Pancreas (tissue), 10 donors: ENCODE measurements around the gene SPOCK1. TPM values are rescaled to one million over a fixed set of nuclear protein-coding genes. Genes with fewer than 3 reads are reported as not detected.

Experiments
- ATAC-seq, 4 donors: fragments of 200-7000 bp; cut with Tn5 transposase; one replicate each; pipeline versions ENCODE4 v1.8.0 to v1.9.1; 2020; ENCODE audit warnings: mild to moderate bottlenecking in 4 of 4, moderate library complexity in 4 of 4
- DNase-seq, 6 donors: peaks; one replicate each; pipeline ENCODE4 v3.0.0-alpha.2; 2020
- FAIRE-seq: peaks from 2 replicates; lab custom pipeline; 2012; peaks lifted over from hg19 to GRCh38; lab: Jason Lieb, UNC
- H3K27ac ChIP-seq, 4 donors: fragments of 200-600 bp; sonication (generic); 1 replicate in 3 of 4; 2 replicates in 1 of 4; pipeline versions ENCODE4 v1.5.0 to v1.8.0; 2020
- H3K27me3 ChIP-seq, 4 donors: fragments of 200-600 bp; one replicate each; pipeline ENCODE4 v1.8.0; 2021
- H3K36me3 ChIP-seq, 3 donors: fragments of 200-600 bp; sonication (generic) in 1 of 3; one replicate each; pipeline versions ENCODE4 v1.5.0 to v1.8.0; 2020 to 2021
- H3K4me1 ChIP-seq, 3 donors: fragments of 200-600 bp; one replicate each; pipeline ENCODE4 v1.8.0; 2021
- H3K4me3 ChIP-seq, 4 donors: fragments of 200-600 bp; sonication (generic) in 2 of 4; one replicate each; pipeline versions ENCODE4 v1.5.0 to v1.8.0; 2020 to 2021
- H3K9me3 ChIP-seq, 4 donors: fragments of 200-600 bp; one replicate each; pipeline ENCODE4 v1.8.0; 2021
- WGBS, 2 donors: extraction: QIAGEN DNeasy Blood & Tissue Kit; methylation state at CpG; one replicate each; pipeline ENCODE4 v1.1.7; 2013; 5-methylcytosine and 5-hydroxymethylcytosine counted together
- intact Hi-C, 3 donors: fragments of 100-400 bp; cut with DNase I; formaldehyde crosslinking; loops; one replicate each; pipeline versions ENCODE4 v1.11.1 to v1.14.2; 2022
- polyA plus RNA-seq, 2 donors: library from polyadenylated mRNA; stranded (reverse); fragments of 200-250 nt; gene quantifications; one replicate each; pipeline ENCODE4 v1.2.3, GENCODE V29; 2013
- total RNA-seq, 6 donors: library from RNA; stranded (reverse); fragmentation: NEBNext Ultra II Directional in 4 of 6; extraction: Animal tissue kit (Norgen Biotek cat#: 25700) in 4 of 6; gene quantifications; one replicate each; pipeline versions ENCODE4 v1.2.1 to v1.2.4, GENCODE V29; 2021 to 2023
- TF ChIP-seq, protein P1 (sequence below), 4 donors: fragments of 200-600 bp; sonication (generic) in 3 of 4; IDR thresholded peaks; one replicate each; pipeline versions ENCODE4 v1.5.0 to v1.8.0; 2021; ENCODE audit warnings: antibody characterized with exemption in 4 of 4
- donor health status: healthy with polysubstance abuse.
- donor health status: DM: no; HTN: no; CAD: no; lungs with moderate emphysema.
- donor health status: DM: no; HTN: no; CAD: no.
- donor health status: control.
- donor health status: control.
- donor health status: Bipolar disorder and iron deficiency.
- donor health status: DM: yes; HTN: yes; CAD: no.
- donor health status: DM: no; HTN: no; CAD: no.
- donor health status: DM: no; HTN: no; CAD: no.
- donor health status: DM: yes; HTN: yes; CAD: no.

The SPOCK1 gene
- total and polyA plus RNA-seq, 8 donors, result 1.7 to 16.5 (median 5.3) TPM

DNA sequence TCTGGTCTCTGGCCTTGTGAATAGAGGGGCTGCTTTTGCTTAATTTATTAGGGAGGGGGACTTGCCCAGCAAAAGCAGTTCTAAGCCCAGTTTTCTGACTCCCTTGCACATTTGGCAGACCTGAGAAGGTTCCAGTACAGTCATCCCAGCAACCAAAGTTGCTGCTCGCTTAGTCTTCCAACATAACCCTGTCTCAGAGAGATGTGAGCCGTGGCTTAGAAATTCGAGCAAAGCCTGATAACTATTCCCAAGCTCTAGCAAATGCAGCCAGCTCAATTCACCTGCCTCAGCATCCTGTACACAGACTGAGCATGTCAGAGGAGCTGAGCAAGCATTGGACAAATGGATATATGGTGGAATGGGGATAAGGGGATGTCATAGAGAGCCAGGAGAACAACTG is 401.9 kb downstream of the SPOCK1 start:
- Histone ChIP-seq H3K9me3 (no peaks in the 10 kb centered on the region), H3K27ac (no peak overlapping the region), H3K27me3 (no peaks in the 10 kb centered on the region), H3K4me3 (no peak overlapping the region), H3K4me1 (no peaks in the 10 kb centered on the region), H3K36me3 (no peaks in the 10 kb centered on the region)
- TF ChIP-seq, protein P1, sequence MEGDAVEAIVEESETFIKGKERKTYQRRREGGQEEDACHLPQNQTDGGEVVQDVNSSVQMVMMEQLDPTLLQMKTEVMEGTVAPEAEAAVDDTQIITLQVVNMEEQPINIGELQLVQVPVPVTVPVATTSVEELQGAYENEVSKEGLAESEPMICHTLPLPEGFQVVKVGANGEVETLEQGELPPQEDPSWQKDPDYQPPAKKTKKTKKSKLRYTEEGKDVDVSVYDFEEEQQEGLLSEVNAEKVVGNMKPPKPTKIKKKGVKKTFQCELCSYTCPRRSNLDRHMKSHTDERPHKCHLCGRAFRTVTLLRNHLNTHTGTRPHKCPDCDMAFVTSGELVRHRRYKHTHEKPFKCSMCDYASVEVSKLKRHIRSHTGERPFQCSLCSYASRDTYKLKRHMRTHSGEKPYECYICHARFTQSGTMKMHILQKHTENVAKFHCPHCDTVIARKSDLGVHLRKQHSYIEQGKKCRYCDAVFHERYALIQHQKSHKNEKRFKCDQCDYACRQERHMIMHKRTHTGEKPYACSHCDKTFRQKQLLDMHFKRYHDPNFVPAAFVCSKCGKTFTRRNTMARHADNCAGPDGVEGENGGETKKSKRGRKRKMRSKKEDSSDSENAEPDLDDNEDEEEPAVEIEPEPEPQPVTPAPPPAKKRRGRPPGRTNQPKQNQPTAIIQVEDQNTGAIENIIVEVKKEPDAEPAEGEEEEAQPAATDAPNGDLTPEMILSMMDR (IDR thresholded peaks at IDR 0.05), result no peak
- ATAC-seq (no peak), FAIRE-seq (no peak), DNase-seq (no peak)
- WGBS, 2 donors, result 76 to 88% methylated on average over 3 of the region's 3 CpGs
- intact Hi-C loops, result no loop called here

DNA sequence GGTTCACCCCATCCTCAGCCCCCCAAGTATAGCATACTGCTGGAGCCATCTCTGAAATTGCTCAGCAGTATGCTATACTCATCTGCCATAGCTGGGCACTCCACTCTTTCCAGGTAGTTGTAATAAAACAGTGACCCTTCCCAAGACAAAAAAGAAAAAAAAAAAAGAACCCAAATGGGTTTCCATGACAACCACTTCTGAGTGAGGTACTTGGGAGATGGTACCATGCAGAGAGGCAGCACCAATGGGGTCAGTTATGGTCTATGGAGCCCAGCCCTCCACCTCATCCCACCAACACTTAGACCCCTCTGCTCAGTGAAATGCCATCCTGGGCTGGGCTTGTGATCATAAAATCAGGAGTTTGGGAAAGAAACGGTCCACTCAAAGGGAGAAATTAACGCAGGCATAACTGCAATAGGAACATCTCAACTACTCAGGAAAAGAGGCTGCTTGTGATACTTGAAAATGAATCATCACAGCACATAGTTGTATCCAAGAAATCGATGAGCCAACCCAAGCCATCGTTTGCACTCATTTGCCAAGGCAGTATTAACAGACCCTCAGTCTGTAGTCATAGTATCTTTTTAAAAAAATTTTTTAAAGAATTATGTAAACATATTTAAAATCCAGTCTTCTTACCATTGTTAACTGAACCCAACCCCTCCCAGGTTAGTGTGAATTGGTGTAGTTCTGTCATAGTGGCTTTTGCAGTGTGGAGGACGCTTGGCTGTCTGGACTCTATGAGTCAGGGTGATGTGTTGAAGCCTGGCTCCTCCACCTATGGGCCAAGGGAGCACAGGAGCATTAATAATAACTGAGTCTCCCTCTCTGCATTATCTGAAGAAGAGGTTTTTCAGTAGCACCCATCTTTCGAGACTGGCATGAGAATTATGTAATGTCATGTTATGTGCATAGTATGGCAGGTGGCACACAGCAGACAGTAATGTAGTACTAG is 402.7 kb downstream of the SPOCK1 start:
- 90 to 94% methylated on average over 6 of the region's 6 CpGs for WGBS, 2 donors
- H3K4me3 ChIP-seq, result no peak overlapping the region
- H3K27ac ChIP-seq, result no peak overlapping the region
- H3K27me3 ChIP-seq, result no peaks in the 10 kb centered on the region
- TF ChIP-seq, protein P1 (IDR thresholded peaks at IDR 0.05), result no peak
- ATAC-seq (no peak), DNase-seq (no peak), FAIRE-seq (no peak)
- H3K9me3 ChIP-seq, result no peaks in the 10 kb centered on the region
- H3K36me3 ChIP-seq, result no peaks in the 10 kb centered on the region
- intact Hi-C loops, result no loop called here
- no peaks in the 10 kb centered on the region for H3K4me1 ChIP-seq

DNA sequence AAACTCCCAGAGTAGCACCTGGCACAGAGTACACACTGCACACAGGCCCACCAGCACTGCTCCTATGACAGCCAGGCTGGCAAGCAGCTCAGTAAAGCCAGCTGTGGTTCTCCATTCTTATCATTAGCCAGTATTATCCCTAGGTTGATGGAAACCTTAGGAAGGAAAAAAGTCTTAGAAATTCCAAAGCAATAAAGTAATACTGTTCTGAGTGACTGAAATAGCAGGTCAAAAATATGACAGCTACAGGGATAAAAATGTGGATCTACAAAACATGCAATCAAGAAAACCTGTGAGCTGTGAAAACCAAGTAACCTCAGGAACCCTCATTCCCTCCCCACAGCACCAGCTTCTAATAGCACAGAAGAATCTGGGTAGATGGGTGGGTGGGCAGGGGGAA is 403.5 kb downstream of the SPOCK1 start:
- H3K9me3 ChIP-seq, result no peaks in the 10 kb centered on the region
- H3K4me3 ChIP-seq, result no peak overlapping the region
- FAIRE-seq (no peak), DNase-seq (no peak), ATAC-seq (no peak)
- intact Hi-C loops, result no loop called here
- H3K36me3 ChIP-seq, result no peaks in the 10 kb centered on the region
- TF ChIP-seq, protein P1 (IDR thresholded peaks at IDR 0.05), result no peak
- no peak overlapping the region for H3K27ac ChIP-seq
- H3K4me1 ChIP-seq, result no peaks in the 10 kb centered on the region
- no peaks in the 10 kb centered on the region for H3K27me3 ChIP-seq

DNA sequence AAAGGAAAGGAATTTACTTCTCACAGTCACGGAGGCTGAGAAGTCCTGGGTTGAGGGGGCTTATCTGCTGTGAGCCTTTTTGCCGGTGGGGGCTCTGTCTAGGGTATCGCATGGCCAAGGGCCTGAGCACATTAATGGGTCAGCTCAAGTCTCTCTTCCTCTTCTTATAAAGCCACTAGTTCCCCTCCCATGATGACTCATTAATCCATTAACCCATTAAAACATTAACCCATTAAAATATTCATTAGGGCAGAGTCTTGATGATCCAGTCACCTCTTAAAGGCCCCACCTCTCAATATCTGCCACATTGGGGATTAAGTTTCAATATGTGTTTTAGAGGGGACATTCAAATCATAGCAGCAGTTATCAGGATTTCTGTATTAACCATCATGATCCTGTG is 406.3 kb downstream of the SPOCK1 start:
- H3K4me3 ChIP-seq, result no peak overlapping the region
- WGBS, 2 donors, result 82 to 91% methylated on average over 3 of the region's 3 CpGs
- no peak overlapping the region for H3K27ac ChIP-seq
- no peaks in the 10 kb centered on the region for H3K36me3 ChIP-seq
- H3K4me1 ChIP-seq, result no peaks in the 10 kb centered on the region
- intact Hi-C loops, result no loop called here
- TF ChIP-seq, protein P1 (IDR thresholded peaks at IDR 0.05), result no peak
- H3K27me3 ChIP-seq, result no peaks in the 10 kb centered on the region
- DNase-seq (no peak), ATAC-seq (no peak), FAIRE-seq (no peak)
- H3K9me3 ChIP-seq, result no peaks in the 10 kb centered on the region

DNA sequence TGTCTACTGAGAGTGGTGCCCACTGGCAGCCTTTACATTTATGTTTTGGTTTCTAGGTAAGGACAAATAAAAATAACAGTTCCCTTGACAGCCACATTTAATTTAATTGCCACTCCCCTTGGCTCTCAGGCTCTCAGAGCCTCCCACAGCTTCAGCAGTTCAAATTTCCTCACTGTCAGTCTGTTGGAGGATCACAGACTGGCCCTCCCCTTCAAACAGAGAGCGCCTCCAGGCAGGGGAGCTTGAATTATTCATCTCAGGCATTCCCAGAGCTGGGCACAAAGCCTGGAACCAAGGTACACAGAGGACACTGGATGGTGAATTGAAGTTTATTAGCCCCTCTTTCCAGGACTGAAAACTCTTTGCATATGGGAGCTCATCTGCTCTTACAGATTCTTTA is 407.7 kb downstream of the SPOCK1 start:
- no peaks in the 10 kb centered on the region for H3K36me3 ChIP-seq
- WGBS, 2 donors, result 81 to 83% methylated on average over 1 of the region's 1 CpG
- FAIRE-seq, result no peak

More for the DNA sequence above, 407.7 kb downstream of the SPOCK1 start:
- no peak for DNase-seq
- intact Hi-C loops, result no loop called here
- no peaks in the 10 kb centered on the region for H3K9me3 ChIP-seq
- no peak overlapping the region for H3K4me3 ChIP-seq
- ATAC-seq, result no peak
- H3K27ac ChIP-seq, result no peak overlapping the region
- TF ChIP-seq, protein P1 (IDR thresholded peaks at IDR 0.05), result no peak
- no peaks in the 10 kb centered on the region for H3K27me3 ChIP-seq
- no peaks in the 10 kb centered on the region for H3K4me1 ChIP-seq
